GM12878 (cell line): ENCODE results near the gene MOV10L1. TPM values are rescaled to one million over a fixed set of nuclear protein-coding genes. Genes with fewer than 3 reads are reported as not detected.

Experiments
- ATAC-seq: fragments of 200-7000 bp; cut with Tn5 transposase; 3 replicates; pipeline ENCODE4 v1.9.1; 2020; ENCODE audit warnings: mild to moderate bottlenecking, moderate library complexity
- BruUV-seq: library from RNA; stranded (reverse); fragments of 400-500 nt; replicated peaks from 2 replicates; lab custom pipeline; 2021; lab: Mats Ljungman, UMichigan
- CTCF ChIA-PET: fragments of 300-600 bp; sonication (Branson Sonifier 250); formaldehyde crosslinking; extraction: SDS; loops from one replicate; lab custom pipeline; 2021; ENCODE audit warnings: inconsistent platforms; lab: Yijun Ruan, JAX
- POLR2A ChIA-PET: fragments of 350-600 bp; formaldehyde crosslinking; extraction: SDS; loops from one replicate; lab custom pipeline; 2021; ENCODE audit warnings: inconsistent platforms; lab: Charles Lee
- RAD21 ChIA-PET: fragments of 300-600 bp; sonication (Branson Sonifier 250); formaldehyde crosslinking; loops from one replicate; lab custom pipeline; 2023; ENCODE audit warnings: antibody characterized with exemption; ENCODE audit not compliant: unreplicated experiment; lab: Charles Lee
- SMC1A ChIA-PET: fragments of 300-600 bp; sonication (Branson Sonifier 250); formaldehyde crosslinking; loops from one replicate; lab custom pipeline; 2023; ENCODE audit not compliant: unreplicated experiment, uncharacterized antibody; lab: Charles Lee
- DNase-seq: peaks from one replicate; pipeline ENCODE4 v3.0.0-alpha.2; 2011; ENCODE audit warnings: low read depth, low spot score
- FAIRE-seq: peaks from 3 replicates; lab custom pipeline; 2011; peaks lifted over from hg19 to GRCh38; lab: Jason Lieb, UNC
- H2AFZ ChIP-seq: 2 replicates; pipeline ENCODE4 v1.6.0; 2011; ENCODE audit warnings: low read depth, low read length, control low read depth; ENCODE audit not compliant: control insufficient read depth
- H3K27ac ChIP-seq: 2 replicates; pipeline ENCODE4 v1.5.1; 2011; ENCODE audit warnings: control low read depth; ENCODE audit not compliant: control insufficient read depth, insufficient read depth
- H3K27me3 ChIP-seq, 2 experiments: replicated peaks in 1 of 2; 2 replicates each; pipeline versions ENCODE4 v1.6.0 to v1.6.1; 2011; ENCODE audit warnings: low read length in 1 of 2; ENCODE audit not compliant: control insufficient read depth in 2 of 2, insufficient read depth in 2 of 2
- H3K36me3 ChIP-seq, 2 experiments: 2 replicates each; pipeline ENCODE4 v1.5.1; 2011; ENCODE audit warnings: low read length in 1 of 2; ENCODE audit not compliant: control insufficient read depth in 2 of 2, insufficient read depth in 2 of 2
- H3K4me1 ChIP-seq: 2 replicates; pipeline ENCODE4 v1.6.1; 2011; ENCODE audit warnings: mild to moderate bottlenecking, low read length, moderate library complexity, mixed read lengths; ENCODE audit not compliant: control insufficient read depth, insufficient read depth
- H3K4me2 ChIP-seq: 2 replicates; pipeline ENCODE4 v1.6.0; 2011; ENCODE audit warnings: control low read depth; ENCODE audit not compliant: control insufficient read depth, insufficient read depth
- H3K4me3 ChIP-seq: fragments of 200-600 bp; sonication (generic); 2 replicates; pipeline ENCODE4 v1.5.1; 2016
- H3K79me2 ChIP-seq: 2 replicates; pipeline ENCODE4 v1.6.0; 2011; ENCODE audit warnings: low read length; ENCODE audit not compliant: control insufficient read depth, insufficient read depth
- H3K9ac ChIP-seq: 2 replicates; pipeline ENCODE4 v1.8.0; 2011; ENCODE audit warnings: low read length, control low read depth, mixed read lengths; ENCODE audit not compliant: control insufficient read depth, insufficient read depth
- H3K9me3 ChIP-seq: replicated peaks from 3 replicates; pipeline ENCODE4 v1.5.1; 2011; ENCODE audit warnings: mild to moderate bottlenecking, low read length; ENCODE audit not compliant: control insufficient read depth, insufficient read depth
- H4K20me1 ChIP-seq: 2 replicates; pipeline ENCODE4 v1.6.0; 2011; ENCODE audit not compliant: control insufficient read depth, insufficient read depth
- BHLHE40 ChIP-seq, 2 experiments: fragments of 450-650 bp in 1 of 2; IDR thresholded peaks; 2 replicates each; pipeline ENCODE4 v1.6.1; 2011 to 2017; ENCODE audit warnings: low read depth in 2 of 2, borderline replicate concordance in 1 of 2, improper control_type of control experiment in 1 of 2, low read length in 1 of 2, mild to moderate bottlenecking in 1 of 2
- CBFB ChIP-seq: IDR thresholded peaks from 2 replicates; pipeline ENCODE4 v1.6.1; 2016; ENCODE audit warnings: antibody characterized with exemption, low read depth
- E2F4 ChIP-seq: IDR thresholded peaks from 2 replicates; pipeline ENCODE4 v1.6.1; 2012; ENCODE audit warnings: low read depth, low read length, improper control_type of control experiment
- IRF3 ChIP-seq: fragments of 450-650 bp; IDR thresholded peaks from 2 replicates; pipeline ENCODE4 v1.6.1; 2014; ENCODE audit warnings: mild to moderate bottlenecking
- MAX ChIP-seq: IDR thresholded peaks from 2 replicates; pipeline ENCODE4 v1.6.1; 2012; ENCODE audit warnings: low read depth, low read length, improper control_type of control experiment
- NR2C1 ChIP-seq: fragments of 450-650 bp; IDR thresholded peaks from 2 replicates; pipeline ENCODE4 v1.6.1; 2017; ENCODE audit warnings: antibody characterized with exemption, mild to moderate bottlenecking, moderate library complexity
- SP1 ChIP-seq: IDR thresholded peaks from one replicate; pipeline ENCODE4 v1.6.1; 2011; ENCODE audit warnings: low read depth, low read length
- TCF12 ChIP-seq: IDR thresholded peaks from 2 replicates; pipeline ENCODE4 v1.6.1; 2011; ENCODE audit warnings: low read depth, mild to moderate bottlenecking, low read length
- ZNF274 ChIP-seq: IDR thresholded peaks from one replicate; pipeline ENCODE4 v1.8.0; 2011; ENCODE audit not compliant: insufficient read length, insufficient read depth
- WGBS: methylation state at CpG from one replicate; pipeline ENCODE4 v1.1.6; 2016; ENCODE audit warnings: low lambda C conversion rate; ENCODE audit not compliant: insufficient replicate concordance, insufficient coverage; ENCODE audit errors: missing lambda C conversion rate; 5-methylcytosine and 5-hydroxymethylcytosine counted together
- in situ Hi-C: fragments of 300-500 bp; cut with MboI; formaldehyde crosslinking; loops from 9 replicates; pipeline ENCODE4 v1.14.3; 2018; ENCODE audit warnings: mixed read lengths
- intact Hi-C: fragments of 100-400 bp; cut with micrococcal nuclease; formaldehyde crosslinking; loops from one replicate; pipeline ENCODE4 v1.14.2; 2022; ENCODE audit not compliant: unreplicated experiment
- polyA plus RNA-seq, 11 experiments: library from polyadenylated mRNA; depleted of rRNA in 4 of 11; unstranded in 6 of 11; stranded (reverse) in 5 of 11; fragments of >200 nt; fragmentation: Nextera tagmentation in 4 of 11; fragmentation: Illumina TruSeq in 1 of 11; extraction: Ambion mirVana in 4 of 11; extraction: Trizol in 1 of 11; gene quantifications; 1 replicate in 1 of 11; 2 replicates in 10 of 11; pipeline versions ENCODE4 v1.2.1 to v1.2.3, GENCODE V29; 2011 to 2016; ENCODE audit warnings: inconsistent platforms in 2 of 11, missing spikeins in 2 of 11, low read depth in 1 of 11
- total RNA-seq, 4 experiments: library from RNA; depleted of rRNA in 3 of 4; stranded (reverse); fragments of >200 nt in 3 of 4; fragmentation: Illumina TruSeq in 1 of 4; extraction: Trizol in 1 of 4; gene quantifications; 2 replicates each; pipeline versions ENCODE4 v1.2.1 to v1.2.3, GENCODE V29; 2013 to 2021
- TF ChIP-seq, protein P1 (sequence below): fragments of 150-350 bp; IDR thresholded peaks from 2 replicates; pipeline ENCODE4 v1.6.1; 2014; ENCODE audit warnings: mild to moderate bottlenecking, low read depth, low read length
- TF ChIP-seq, protein P2 (sequence below): fragments of 450-650 bp; IDR thresholded peaks from 2 replicates; pipeline ENCODE4 v1.6.1; 2017; ENCODE audit warnings: mild to moderate bottlenecking

The MOV10L1 gene
- total and polyA plus RNA-seq, 10 of the 15 experiments (the other 5 are each of a cell fraction or from before 2014, with no cell fraction given) = 0.22 TPM; not detected in 9

DNA sequence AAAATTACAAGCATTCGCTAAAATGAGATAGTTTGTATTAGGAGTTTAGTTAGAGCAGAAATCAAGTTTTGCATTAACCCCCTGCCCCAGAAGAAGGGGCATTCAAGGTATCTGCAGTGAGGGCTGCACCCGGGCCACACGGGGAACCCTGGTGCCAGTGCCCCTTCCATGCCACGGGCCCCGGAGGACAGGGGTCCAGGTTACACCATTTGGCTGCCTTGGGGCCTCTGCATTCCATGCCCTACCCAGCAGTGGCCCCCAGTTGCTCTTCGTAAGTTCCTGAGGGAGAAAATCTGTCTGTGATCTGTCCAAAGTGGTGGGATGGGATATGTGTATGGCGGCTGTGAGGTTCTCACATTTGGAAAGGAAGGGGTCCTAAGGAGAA, 63.9 kb downstream of the MOV10L1 start (continued):
- TF ChIP-seq NR2C1 (no peak), IRF3 (no peak)
- TF ChIP-seq, protein P1, sequence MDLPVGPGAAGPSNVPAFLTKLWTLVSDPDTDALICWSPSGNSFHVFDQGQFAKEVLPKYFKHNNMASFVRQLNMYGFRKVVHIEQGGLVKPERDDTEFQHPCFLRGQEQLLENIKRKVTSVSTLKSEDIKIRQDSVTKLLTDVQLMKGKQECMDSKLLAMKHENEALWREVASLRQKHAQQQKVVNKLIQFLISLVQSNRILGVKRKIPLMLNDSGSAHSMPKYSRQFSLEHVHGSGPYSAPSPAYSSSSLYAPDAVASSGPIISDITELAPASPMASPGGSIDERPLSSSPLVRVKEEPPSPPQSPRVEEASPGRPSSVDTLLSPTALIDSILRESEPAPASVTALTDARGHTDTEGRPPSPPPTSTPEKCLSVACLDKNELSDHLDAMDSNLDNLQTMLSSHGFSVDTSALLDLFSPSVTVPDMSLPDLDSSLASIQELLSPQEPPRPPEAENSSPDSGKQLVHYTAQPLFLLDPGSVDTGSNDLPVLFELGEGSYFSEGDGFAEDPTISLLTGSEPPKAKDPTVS = no peak
- TF ChIP-seq, protein P2, sequence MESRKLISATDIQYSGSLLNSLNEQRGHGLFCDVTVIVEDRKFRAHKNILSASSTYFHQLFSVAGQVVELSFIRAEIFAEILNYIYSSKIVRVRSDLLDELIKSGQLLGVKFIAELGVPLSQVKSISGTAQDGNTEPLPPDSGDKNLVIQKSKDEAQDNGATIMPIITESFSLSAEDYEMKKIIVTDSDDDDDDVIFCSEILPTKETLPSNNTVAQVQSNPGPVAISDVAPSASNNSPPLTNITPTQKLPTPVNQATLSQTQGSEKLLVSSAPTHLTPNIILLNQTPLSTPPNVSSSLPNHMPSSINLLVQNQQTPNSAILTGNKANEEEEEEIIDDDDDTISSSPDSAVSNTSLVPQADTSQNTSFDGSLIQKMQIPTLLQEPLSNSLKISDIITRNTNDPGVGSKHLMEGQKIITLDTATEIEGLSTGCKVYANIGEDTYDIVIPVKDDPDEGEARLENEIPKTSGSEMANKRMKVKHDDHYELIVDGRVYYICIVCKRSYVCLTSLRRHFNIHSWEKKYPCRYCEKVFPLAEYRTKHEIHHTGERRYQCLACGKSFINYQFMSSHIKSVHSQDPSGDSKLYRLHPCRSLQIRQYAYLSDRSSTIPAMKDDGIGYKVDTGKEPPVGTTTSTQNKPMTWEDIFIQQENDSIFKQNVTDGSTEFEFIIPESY = no peak

DNA sequence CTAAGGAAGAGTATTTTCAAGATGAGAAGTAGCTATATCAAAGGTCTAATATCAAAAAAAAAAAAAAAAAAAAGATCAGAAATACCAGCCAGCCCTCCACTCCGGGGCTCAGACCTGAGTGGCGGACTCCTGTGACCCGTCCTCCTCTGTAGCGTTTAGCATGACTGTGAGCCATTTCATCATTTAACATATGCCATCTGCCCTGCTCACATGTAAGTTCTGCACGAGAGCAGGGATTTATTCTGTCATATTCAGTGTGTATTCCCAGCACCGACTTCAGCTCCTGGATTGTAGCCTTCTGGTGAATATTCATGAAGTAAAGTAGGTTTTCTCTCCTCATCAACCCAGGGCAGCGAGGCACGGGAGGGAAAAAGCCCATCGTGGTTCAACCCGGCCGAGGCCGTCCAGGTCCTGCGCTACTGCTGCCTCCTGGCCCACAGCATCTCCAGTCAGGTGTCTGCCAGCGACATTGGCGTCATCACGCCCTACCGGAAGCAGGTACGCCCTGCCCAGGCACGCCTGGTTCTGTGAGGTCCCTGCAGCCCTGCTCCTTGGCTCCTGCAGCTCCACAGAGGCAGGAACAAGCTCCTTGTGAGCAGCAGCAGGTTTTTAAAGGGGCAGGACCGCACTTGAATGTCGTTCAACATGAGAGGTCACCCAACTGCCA, 68.0 kb downstream of the MOV10L1 start:
- Histone ChIP-seq H3K27me3 (peaks cover 2 to 4% of the 10 kb centered on the region in 2 experiments; a peak in 2 of 4 replicates), H3K79me2 (no peaks in the 10 kb centered on the region), H3K4me1 (no peaks in the 10 kb centered on the region), H3K36me3 (no peaks in the 10 kb centered on the region), H3K9me3 (no peaks in the 10 kb centered on the region), H3K9ac (no peak overlapping the region), H3K27ac (no peak overlapping the region), H4K20me1 (no peaks in the 10 kb centered on the region), H3K4me3 (no peak overlapping the region), H3K4me2 (no peak overlapping the region), H2AFZ (no peak overlapping the region)
- no TSS peak for BruUV-seq
- TF ChIP-seq ZNF274 = no peak
- TF ChIP-seq E2F4 = no peak
- TF ChIP-seq SP1 = no peak
- TF ChIP-seq NR2C1 = no peak
- TF ChIP-seq CBFB = no peak
- TF ChIP-seq BHLHE40 (IDR thresholded peaks at IDR 0.05; ENCODE audit: borderline replicate concordance in 1 of 2, low read depth in 2 of 2, low read length in 1 of 2) = no peak
- no peak for TF ChIP-seq MAX
- no peak for TF ChIP-seq TCF12
- intact Hi-C loops (no loop called here), in situ Hi-C loops (no loop called here)
- ChIA-PET RAD21 (no interaction called here), POLR2A (interaction anchor here (0.6 kb wide), 1 partner anchor 53 kb away, joined by 4 read pairs; no protein-coding TSS in a partner anchor), SMC1A (no interaction called here), CTCF (interaction anchor here (0.8 kb wide), 1 partner anchor 8 kb away, joined by 3 read pairs; no protein-coding TSS in a partner anchor)
- DNase-seq (no peak), ATAC-seq (no peak), FAIRE-seq (no peak)
- 60% methylated on average over 21 of the region's 21 CpGs for WGBS
